ENCODE measurements around the gene CNGA2.

DNA sequence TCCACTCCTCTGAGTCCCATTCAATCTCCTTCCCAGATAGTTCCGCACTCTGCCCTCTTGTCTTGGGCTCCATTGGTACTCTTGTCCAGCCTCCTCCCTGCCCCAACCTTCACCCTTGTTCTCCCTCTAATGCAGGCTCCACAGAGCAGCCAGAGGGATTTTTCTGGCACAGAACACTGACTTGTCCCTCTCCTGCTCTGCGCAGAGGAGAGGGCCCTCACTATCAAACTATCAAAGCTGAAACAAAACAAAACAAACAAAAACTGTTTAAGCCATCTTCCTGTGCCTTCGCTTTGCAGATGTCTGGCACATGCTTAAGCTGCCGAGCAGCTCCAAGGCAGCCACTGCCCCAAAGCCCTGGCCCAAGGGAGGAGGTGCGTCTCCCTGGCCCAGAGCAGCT is 2.9 kb downstream of the CNGA2 start:
- no peak for TF ChIP-seq CTCF (conservative IDR thresholded peaks at IDR 0.05; ENCODE audit: low read depth in 2 of 2)
- no peak for TF ChIP-seq ZNF114 (CRISPR knock-in tag; IDR thresholded peaks at IDR 0.05)
- TF ChIP-seq EZH2 (IDR thresholded peaks at IDR 0.05; ENCODE audit: low read depth, unreplicated experiment): no peak
- TF ChIP-seq POLR2AphosphoS5 (IDR thresholded peaks at IDR 0.05; ENCODE audit: low read depth): no peak
- no peak for TF ChIP-seq EZH2phosphoT487 (IDR thresholded peaks at IDR 0.05; ENCODE audit: unreplicated experiment)
- no peak for TF ChIP-seq CREB1 (CRISPR knock-in tag; IDR thresholded peaks at IDR 0.05; ENCODE audit: low read depth)
- TF ChIP-seq NANOG (IDR thresholded peaks at IDR 0.05; ENCODE audit: borderline replicate concordance): no peak
- TF ChIP-seq REST (IDR thresholded peaks at IDR 0.05; ENCODE audit: unreplicated experiment): no peak
- TF ChIP-seq, protein P1, sequence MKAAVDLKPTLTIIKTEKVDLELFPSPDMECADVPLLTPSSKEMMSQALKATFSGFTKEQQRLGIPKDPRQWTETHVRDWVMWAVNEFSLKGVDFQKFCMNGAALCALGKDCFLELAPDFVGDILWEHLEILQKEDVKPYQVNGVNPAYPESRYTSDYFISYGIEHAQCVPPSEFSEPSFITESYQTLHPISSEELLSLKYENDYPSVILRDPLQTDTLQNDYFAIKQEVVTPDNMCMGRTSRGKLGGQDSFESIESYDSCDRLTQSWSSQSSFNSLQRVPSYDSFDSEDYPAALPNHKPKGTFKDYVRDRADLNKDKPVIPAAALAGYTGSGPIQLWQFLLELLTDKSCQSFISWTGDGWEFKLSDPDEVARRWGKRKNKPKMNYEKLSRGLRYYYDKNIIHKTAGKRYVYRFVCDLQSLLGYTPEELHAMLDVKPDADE (IDR thresholded peaks at IDR 0.05): no peak
- TF ChIP-seq JUNB (IDR thresholded peaks at IDR 0.05; ENCODE audit: unreplicated experiment): no peak

Data from GM23338 (cell line).